HCT116 (cell line): Measurements from ENCODE around the gene SLC35F2.

Experiments used
- CBX3 ChIP-seq: IDR thresholded peaks from 2 replicates; pipeline ENCODE4 v1.6.1; 2012; ENCODE audit warnings: low read depth
- EZH2 ChIP-seq: fragments of 200-600 bp; sonication (generic); IDR thresholded peaks from 2 replicates; pipeline ENCODE4 v1.6.1; 2017; ENCODE audit warnings: antibody characterized with exemption, mixed run types
- MAX ChIP-seq: IDR thresholded peaks from 2 replicates; pipeline ENCODE4 v1.6.1; 2012
- POLR2A ChIP-seq: IDR thresholded peaks from 2 replicates; pipeline ENCODE4 v1.7.0; 2011; ENCODE audit warnings: borderline replicate concordance; ENCODE audit not compliant: insufficient read depth, insufficient read length; ENCODE audit errors: extremely low read depth
- POLR2AphosphoS5 ChIP-seq: IDR thresholded peaks from 2 replicates; pipeline ENCODE4 v1.6.1; 2011; ENCODE audit warnings: mild to moderate bottlenecking, low read depth, low read length, moderate library complexity
- REST ChIP-seq: IDR thresholded peaks from 2 replicates; pipeline ENCODE4 v1.6.1; 2012; ENCODE audit warnings: low read depth
- SP1 ChIP-seq: IDR thresholded peaks from 2 replicates; pipeline ENCODE4 v1.6.1; 2012; ENCODE audit warnings: low read depth
- TF ChIP-seq, protein P1 (sequence below), 3 experiments: fragments of 200-600 bp in 1 of 3; sonication (generic) in 1 of 3; IDR thresholded peaks in 2 of 3; conservative IDR thresholded peaks in 1 of 3; 2 replicates each; pipeline ENCODE4 v1.5.1; 2012 to 2017; ENCODE audit warnings: low read depth in 2 of 3, low read length in 2 of 3, antibody characterized with exemption in 1 of 3, borderline replicate concordance in 1 of 3, control low read depth in 1 of 3, mild to moderate bottlenecking in 1 of 3, mixed read lengths in 1 of 3, mixed run types in 1 of 3, moderate library complexity in 1 of 3; ENCODE audit not compliant: insufficient read depth in 1 of 3

DNA sequence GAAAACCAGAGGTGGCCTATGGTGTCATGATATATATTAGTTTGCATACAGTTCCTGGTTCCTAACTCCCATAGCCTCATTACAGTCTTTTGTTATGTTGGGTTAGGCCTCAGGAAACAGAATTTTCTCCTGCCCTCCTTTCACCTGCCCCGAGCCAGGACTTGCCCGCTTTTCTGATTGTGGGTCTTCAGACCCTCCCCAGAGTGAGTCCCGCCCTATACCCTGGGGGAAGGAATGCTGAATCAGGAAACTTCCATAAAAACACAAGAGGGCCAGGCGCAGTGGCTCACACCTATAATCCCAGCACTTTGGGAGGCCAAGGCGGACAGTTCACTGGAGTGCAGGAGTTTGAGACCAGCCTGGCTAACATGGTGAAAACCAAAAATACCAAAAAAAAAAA, 70.9 kb downstream of the SLC35F2 start:
- TF ChIP-seq POLR2A (no peak), REST (no peak), POLR2AphosphoS5 (no peak), EZH2 (no peak), SP1 (no peak), CBX3 (no peak), MAX (no peak)
- TF ChIP-seq, protein P1, sequence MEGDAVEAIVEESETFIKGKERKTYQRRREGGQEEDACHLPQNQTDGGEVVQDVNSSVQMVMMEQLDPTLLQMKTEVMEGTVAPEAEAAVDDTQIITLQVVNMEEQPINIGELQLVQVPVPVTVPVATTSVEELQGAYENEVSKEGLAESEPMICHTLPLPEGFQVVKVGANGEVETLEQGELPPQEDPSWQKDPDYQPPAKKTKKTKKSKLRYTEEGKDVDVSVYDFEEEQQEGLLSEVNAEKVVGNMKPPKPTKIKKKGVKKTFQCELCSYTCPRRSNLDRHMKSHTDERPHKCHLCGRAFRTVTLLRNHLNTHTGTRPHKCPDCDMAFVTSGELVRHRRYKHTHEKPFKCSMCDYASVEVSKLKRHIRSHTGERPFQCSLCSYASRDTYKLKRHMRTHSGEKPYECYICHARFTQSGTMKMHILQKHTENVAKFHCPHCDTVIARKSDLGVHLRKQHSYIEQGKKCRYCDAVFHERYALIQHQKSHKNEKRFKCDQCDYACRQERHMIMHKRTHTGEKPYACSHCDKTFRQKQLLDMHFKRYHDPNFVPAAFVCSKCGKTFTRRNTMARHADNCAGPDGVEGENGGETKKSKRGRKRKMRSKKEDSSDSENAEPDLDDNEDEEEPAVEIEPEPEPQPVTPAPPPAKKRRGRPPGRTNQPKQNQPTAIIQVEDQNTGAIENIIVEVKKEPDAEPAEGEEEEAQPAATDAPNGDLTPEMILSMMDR (IDR thresholded peaks at IDR 0.05 in 2 of 3, conservative IDR thresholded peaks at IDR 0.05 in 1 of 3; ENCODE audit: borderline replicate concordance in 1 of 3, insufficient read depth in 1 of 3, low read depth in 2 of 3, low read length in 2 of 3), result no peak
